Activated T-cell treated with anti-CD3 and anti-CD28 coated beads, Interleukin-2, amount 50 U/mL, for 24 hours (primary cell): ENCODE data around the gene CIZ1.

ENCODE experiments used
- DNase-seq: peaks from one replicate; pipeline ENCODE4 v3.0.0-alpha.2; 2020
- H3K27ac Mint-ChIP-seq: 2 replicates; pipeline ENCODE4 v1.8.0; 2020; ENCODE audit warnings: mild to moderate bottlenecking, mixed read lengths
- H3K27me3 Mint-ChIP-seq: 2 replicates; pipeline ENCODE4 v1.8.0; 2020; ENCODE audit warnings: mixed read lengths
- H3K36me3 Mint-ChIP-seq: 2 replicates; pipeline ENCODE4 v1.8.0; 2020; ENCODE audit warnings: low read depth, mixed read lengths
- H3K4me1 Mint-ChIP-seq: 2 replicates; pipeline ENCODE4 v1.8.0; 2020; ENCODE audit warnings: low read depth, mixed read lengths
- H3K4me3 Mint-ChIP-seq: 2 replicates; pipeline ENCODE4 v1.8.0; 2020; ENCODE audit warnings: mild to moderate bottlenecking, moderate library complexity, mixed read lengths
- H3K9me3 Mint-ChIP-seq: 2 replicates; pipeline ENCODE4 v1.8.0; 2020; ENCODE audit warnings: mixed read lengths

Gene CIZ1

GRCh38 chr9:128151309-128152132 is 39.9 kb downstream of the CIZ1 start:
- no peaks in the 10 kb centered on the region for H3K27me3 Mint-ChIP-seq
- DNase-seq: no peak
- no peaks in the 10 kb centered on the region for H3K4me1 Mint-ChIP-seq
- no peaks in the 10 kb centered on the region for H3K9me3 Mint-ChIP-seq
- no peak overlapping the region for H3K4me3 Mint-ChIP-seq
- H3K27ac Mint-ChIP-seq: no peak overlapping the region
- H3K36me3 Mint-ChIP-seq: no peaks in the 10 kb centered on the region

GRCh38 chr9:128150594-128151308 is 40.6 kb downstream of the CIZ1 start:
- no peak overlapping the region for H3K27ac Mint-ChIP-seq
- H3K9me3 Mint-ChIP-seq: no peaks in the 10 kb centered on the region
- no peaks in the 10 kb centered on the region for H3K4me1 Mint-ChIP-seq
- no peak for DNase-seq
- no peaks in the 10 kb centered on the region for H3K36me3 Mint-ChIP-seq
- no peaks in the 10 kb centered on the region for H3K27me3 Mint-ChIP-seq
- H3K4me3 Mint-ChIP-seq: no peak overlapping the region

GRCh38 chr9:128149951-128150593 is 41.3 kb downstream of the CIZ1 start:
- H3K27ac Mint-ChIP-seq: peak overlapping the region; percentile 3
- DNase-seq: no peak
- H3K27me3 Mint-ChIP-seq: no peaks in the 10 kb centered on the region
- no peak overlapping the region for H3K4me3 Mint-ChIP-seq
- H3K9me3 Mint-ChIP-seq: no peaks in the 10 kb centered on the region
- H3K4me1 Mint-ChIP-seq: no peaks in the 10 kb centered on the region
- no peaks in the 10 kb centered on the region for H3K36me3 Mint-ChIP-seq

- Mint-ChIP-seq H3K36me3 (no peaks in the 10 kb centered on the region), H3K4me1 (no peaks in the 10 kb centered on the region), H3K27ac (peak within 1 kb of the TSS; percentile 3), H3K27me3 (no peaks in the 10 kb centered on the region), H3K9me3 (no peaks in the 10 kb centered on the region), H3K4me3 (no peak within 1 kb of the TSS)
- no peak for DNase-seq
Observed at GRCh38 chr9:128149001-128149701, 42.2 kb downstream of the CIZ1 start, which contains the start of gene LCN2. LCN2 (plus strand) TSS chr9:128149453; CDS start chr9:128149526, 73 bp downstream.

- Mint-ChIP-seq H3K9me3 (no peaks in the 10 kb centered on the region), H3K4me3 (no peak overlapping the region), H3K27me3 (no peaks in the 10 kb centered on the region), H3K36me3 (no peaks in the 10 kb centered on the region), H3K27ac (no peak overlapping the region), H3K4me1 (no peaks in the 10 kb centered on the region)
- DNase-seq: no peak
Observed at GRCh38 chr9:128148509-128149000, 42.8 kb downstream of the CIZ1 start.

GRCh38 chr9:128146591-128147120 is 44.7 kb downstream of the CIZ1 start:
- no peak overlapping the region for H3K27ac Mint-ChIP-seq
- no peak for DNase-seq
- H3K27me3 Mint-ChIP-seq: no peaks in the 10 kb centered on the region
- peaks cover 10% of the 10 kb centered on the region for H3K4me1 Mint-ChIP-seq
- H3K36me3 Mint-ChIP-seq: no peaks in the 10 kb centered on the region
- H3K4me3 Mint-ChIP-seq: no peak overlapping the region
- no peaks in the 10 kb centered on the region for H3K9me3 Mint-ChIP-seq

GRCh38 chr9:128145951-128146351 is 45.4 kb downstream of the CIZ1 start:
- Mint-ChIP-seq H3K4me1 (peaks cover 10% of the 10 kb centered on the region), H3K4me3 (no peak overlapping the region), H3K27me3 (no peaks in the 10 kb centered on the region), H3K27ac (no peak overlapping the region), H3K9me3 (no peaks in the 10 kb centered on the region), H3K36me3 (no peaks in the 10 kb centered on the region)
- DNase-seq: no peak

GRCh38 chr9:128145536-128145935 is 45.8 kb downstream of the CIZ1 start:
- H3K4me1 Mint-ChIP-seq: peaks cover 10% of the 10 kb centered on the region
- no peak overlapping the region for H3K4me3 Mint-ChIP-seq
- H3K9me3 Mint-ChIP-seq: no peaks in the 10 kb centered on the region
- no peak for DNase-seq
- no peaks in the 10 kb centered on the region for H3K36me3 Mint-ChIP-seq
- H3K27me3 Mint-ChIP-seq: no peaks in the 10 kb centered on the region
- H3K27ac Mint-ChIP-seq: no peak overlapping the region

GRCh38 chr9:128144239-128145181 is 46.9 kb downstream of the CIZ1 start:
- Mint-ChIP-seq H3K27me3 (no peaks in the 10 kb centered on the region), H3K36me3 (no peaks in the 10 kb centered on the region), H3K4me1 (peaks cover 10% of the 10 kb centered on the region), H3K4me3 (no peak overlapping the region), H3K9me3 (no peaks in the 10 kb centered on the region), H3K27ac (no peak overlapping the region)
- DNase-seq: no peak

GRCh38 chr9:128143525-128144238 is 47.7 kb downstream of the CIZ1 start:
- Mint-ChIP-seq H3K36me3 (no peaks in the 10 kb centered on the region), H3K4me3 (no peak overlapping the region), H3K27me3 (no peaks in the 10 kb centered on the region), H3K9me3 (no peaks in the 10 kb centered on the region), H3K4me1 (peaks cover 10% of the 10 kb centered on the region), H3K27ac (no peak overlapping the region)
- DNase-seq: no peak

- no peak for DNase-seq
- Mint-ChIP-seq H3K4me3 (no peak overlapping the region), H3K27ac (no peak overlapping the region)
Observed at GRCh38 chr9:128142596-128142995, 48.8 kb downstream of the CIZ1 start.

DNA sequence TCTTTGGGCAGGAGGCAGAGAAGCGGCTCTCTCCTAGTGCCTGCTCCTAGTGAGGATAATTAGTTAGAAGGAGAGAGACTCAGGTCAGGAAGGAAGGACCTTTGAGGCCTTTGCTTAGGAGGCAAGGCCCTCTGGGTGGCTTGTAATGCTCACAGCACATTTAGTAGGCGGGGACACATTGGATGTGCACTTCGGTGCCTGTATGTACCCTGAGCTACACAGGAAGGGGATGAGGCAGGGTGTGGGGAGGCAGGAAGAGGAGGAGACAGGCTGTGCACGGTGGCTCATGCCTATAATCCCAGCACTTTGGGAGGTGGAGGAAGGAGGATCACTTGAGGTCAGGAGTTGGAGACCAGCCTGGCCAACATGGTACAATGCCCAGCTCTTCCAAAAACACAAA is 49.3 kb downstream of the CIZ1 start:
- no peak for DNase-seq
- Mint-ChIP-seq H3K27ac (peak overlapping the region; percentile 34), H3K36me3 (no peaks in the 10 kb centered on the region), H3K4me1 (peaks cover 10% of the 10 kb centered on the region), H3K9me3 (no peaks in the 10 kb centered on the region), H3K27me3 (no peaks in the 10 kb centered on the region), H3K4me3 (no peak overlapping the region)

More at GRCh38 chr9:128142596-128142995, 48.8 kb downstream of the CIZ1 start:
- no peaks in the 10 kb centered on the region for H3K36me3 Mint-ChIP-seq
- no peaks in the 10 kb centered on the region for H3K9me3 Mint-ChIP-seq
- peaks cover 10% of the 10 kb centered on the region for H3K4me1 Mint-ChIP-seq
- no peaks in the 10 kb centered on the region for H3K27me3 Mint-ChIP-seq

DNA sequence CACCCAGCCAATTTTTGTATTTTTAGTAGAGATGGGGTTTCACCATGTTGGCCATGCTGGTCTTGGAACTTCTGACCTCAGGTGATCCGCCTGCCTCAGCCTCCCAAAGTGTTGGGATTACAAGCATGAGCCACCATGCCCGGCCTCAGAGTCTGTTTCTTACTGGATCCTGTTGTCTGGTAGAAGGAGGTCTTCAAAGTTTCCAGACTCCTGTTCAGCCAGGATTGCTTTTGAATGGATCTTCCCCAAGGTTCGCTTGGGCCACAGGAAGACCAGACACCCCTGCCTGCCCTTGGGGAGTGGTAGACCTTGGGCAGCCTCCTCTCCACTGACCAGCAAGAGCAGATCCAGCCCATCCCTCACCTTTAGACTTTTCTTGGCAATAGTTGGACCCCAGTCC is 49.8 kb downstream of the CIZ1 start:
- Mint-ChIP-seq H3K9me3 (no peaks in the 10 kb centered on the region), H3K4me3 (no peak overlapping the region), H3K4me1 (peaks cover 10% of the 10 kb centered on the region), H3K27me3 (no peaks in the 10 kb centered on the region), H3K27ac (no peak overlapping the region), H3K36me3 (no peaks in the 10 kb centered on the region)
- no peak for DNase-seq
